Heart left ventricle (tissue), 16 donors: ENCODE measurements around the gene NFIC. TPM values are rescaled to one million over a fixed set of nuclear protein-coding genes. Genes with fewer than 3 reads are reported as not detected.

Experiments used
- ATAC-seq, 4 donors: fragments of 200-7000 bp; cut with Tn5 transposase; one replicate each; pipeline ENCODE4 v1.9.1; 2020 to 2022; ENCODE audit warnings: moderate library complexity in 4 of 4, mild to moderate bottlenecking in 3 of 4, moderate number of reproducible peaks in 1 of 4
- DNase-seq, 5 donors: peaks; one replicate each; pipeline ENCODE4 v3.0.0-alpha.2; 2020
- H3K27ac ChIP-seq, 12 donors: fragments of 200-600 bp; sonication (generic) in 4 of 12; one replicate each; pipeline versions ENCODE4 v1.5.0 to v1.8.0; 2016 to 2022; ENCODE audit warnings: mild to moderate bottlenecking in 2 of 12
- H3K27me3 ChIP-seq, 9 donors: fragments of 200-600 bp; sonication (generic) in 2 of 9; one replicate each; pipeline versions ENCODE4 v1.5.1 to v1.8.0; 2016 to 2022; ENCODE audit warnings: mild to moderate bottlenecking in 3 of 9
- H3K36me3 ChIP-seq, 9 donors: fragments of 200-600 bp; sonication (generic) in 2 of 9; one replicate each; pipeline versions ENCODE4 v1.5.0 to v1.8.0; 2018 to 2022; ENCODE audit warnings: mild to moderate bottlenecking in 2 of 9
- H3K4me1 ChIP-seq, 12 donors: fragments of 200-600 bp; sonication (generic) in 4 of 12; one replicate each; pipeline versions ENCODE4 v1.5.0 to v1.8.0; 2016 to 2022; ENCODE audit warnings: mild to moderate bottlenecking in 3 of 12
- H3K4me3 ChIP-seq, 12 donors: fragments of 200-600 bp; sonication (generic) in 4 of 12; one replicate each; pipeline versions ENCODE4 v1.5.0 to v1.8.0; 2017 to 2022; ENCODE audit warnings: mild to moderate bottlenecking in 9 of 12, moderate library complexity in 4 of 12
- H3K9me3 ChIP-seq, 12 donors: fragments of 200-600 bp; sonication (generic) in 4 of 12; one replicate each; pipeline versions ENCODE4 v1.5.0 to v1.8.0; 2016 to 2022; ENCODE audit warnings: mild to moderate bottlenecking in 1 of 12
- CTCF ChIP-seq, 12 donors: fragments of 200-600 bp; sonication (generic) in 4 of 12; IDR thresholded peaks; one replicate each; pipeline versions ENCODE4 v1.5.0 to v1.8.0; 2018 to 2022; ENCODE audit warnings: antibody characterized with exemption in 12 of 12, mild to moderate bottlenecking in 5 of 12
- POLR2A ChIP-seq, 2 donors: fragments of 450-650 bp; IDR thresholded peaks; one replicate each; pipeline ENCODE4 v1.6.1; 2017; ENCODE audit warnings: antibody characterized with exemption in 2 of 2, mild to moderate bottlenecking in 2 of 2, moderate library complexity in 2 of 2
- WGBS, 4 donors: extraction: QIAGEN DNeasy Blood & Tissue Kit in 2 of 4; methylation state at CpG; one replicate each; pipeline versions ENCODE4 v1.1.5 to v1.1.7; 2013 to 2018; 5-methylcytosine and 5-hydroxymethylcytosine counted together
- intact Hi-C, 10 donors: fragments of 100-400 bp; cut with DNase I; formaldehyde crosslinking; loops; one replicate each; pipeline versions ENCODE4 v1.11.1 to v1.14.2; 2022
- polyA plus RNA-seq, 2 donors: library from polyadenylated mRNA; stranded (reverse); fragments of 200-250 nt; gene quantifications; one replicate each; pipeline ENCODE4 v1.2.3, GENCODE V29; 2013
- total RNA-seq, 9 donors: library from RNA; depleted of rRNA in 2 of 9; stranded (reverse); fragments of >200 nt in 2 of 9; fragmentation: NEBNext Ultra II Directional in 3 of 9; extraction: Animal tissue kit (Norgen Biotek cat#: 25700) in 3 of 9; gene quantifications; one replicate each; pipeline versions ENCODE4 v1.1.0 to v1.2.4, GENCODE V29; 2016 to 2023
- donor health status: ischemic (EF 13 %, LVEDD 7.1; RV severe dilation, severe dysfunction).
- donor health status: healthy with polysubstance abuse.
- donor health status: DM: no; HTN: yes; CAD: no.
- donor health status: DM: no; HTN: no; CAD: no.
- donor health status: ischemic (EF 25% LVEDD 6.9; RV normal size, moderate dysfunction).
- donor health status: ischemic (EF 25% LVEDD 5.7; RV mildly dilated, moderate dysfunction).
- donor health status: healthy.
- donor health status: DM: yes; HTN: yes; CAD: no.
- donor health status: ischemic (EF 35%, LVEDD 5.7; RV mildly dilated, moderate dysfunction).
- donor health status: nonischemic (EF 11% LVEDD 7.7; RV severe dilation, severe dysfunction).
- donor health status: DM: yes; HTN: yes; CAD: no.
- donor health status: PGD.
- donor health status: ischemic (EF 29% LVEDD 5.4; RV normal size, mild dysfunction).
- donor health status: nonischemic (EF 23%, LVEDD 6.1; RV moderate dilation, normal function).

The NFIC gene
- total and polyA plus RNA-seq, 11 donors, result 107 to 267 (median 159) TPM

GRCh38 chr19:3411636-3412035 is 45.3 kb downstream of the NFIC start:
- TF ChIP-seq POLR2A (IDR thresholded peaks at IDR 0.05) (no peak), CTCF (IDR thresholded peaks at IDR 0.05) (no peak)
- H3K27me3 ChIP-seq, result no peaks in the 10 kb centered on the region
- peaks cover 0 to 35% (median 4%) of the 10 kb centered on the region in 9 donors for H3K36me3 ChIP-seq
- 82 to 90% (median 87%) methylated on average over 13 of the region's 13 CpGs for WGBS, 4 donors
- H3K27ac ChIP-seq, result peak overlapping the region in 3 of 12 donors; percentile 16 to 99 (median 98)
- peaks cover 6 to 43% (median 29%) of the 10 kb centered on the region in 12 donors for H3K4me1 ChIP-seq
- no peak for DNase-seq
- no peaks in the 10 kb centered on the region for H3K9me3 ChIP-seq
- ATAC-seq, result no peak
- intact Hi-C loops, result no loop called here
- H3K4me3 ChIP-seq, result no peak overlapping the region

- H3K27me3 ChIP-seq, result no peaks in the 10 kb centered on the region
- ATAC-seq, result no peak
- DNase-seq, result no peak
- H3K9me3 ChIP-seq, result no peaks in the 10 kb centered on the region
- 84 to 91% (median 86%) methylated on average over 4 of the region's 4 CpGs for WGBS, 4 donors
- peak overlapping the region in 3 of 12 donors; percentile 31 to 99 (median 98) for H3K27ac ChIP-seq
- intact Hi-C loops, result no loop called here
- peaks cover 6 to 39% (median 27%) of the 10 kb centered on the region in 12 donors for H3K4me1 ChIP-seq
- TF ChIP-seq POLR2A (IDR thresholded peaks at IDR 0.05) (no peak), CTCF (IDR thresholded peaks at IDR 0.05) (no peak)
- no peak overlapping the region for H3K4me3 ChIP-seq
- H3K36me3 ChIP-seq, result peaks cover 0 to 35% (median 4%) of the 10 kb centered on the region in 9 donors
Observed at GRCh38 chr19:3412066-3412465, 45.7 kb downstream of the NFIC start.

- Histone ChIP-seq H3K27me3 (no peaks in the 10 kb centered on the region), H3K27ac (peak overlapping the region in 1 of 12 donors; percentile 99), H3K9me3 (no peaks in the 10 kb centered on the region), H3K4me3 (no peak overlapping the region), H3K4me1 (peaks cover 0 to 21% (median 10%) of the 10 kb centered on the region in 12 donors), H3K36me3 (peaks cover 0 to 33% (median 8%) of the 10 kb centered on the region in 9 donors)
- intact Hi-C loops, result no loop called here
- no peak for DNase-seq
- 62 to 69% (median 69%) methylated on average over 13 of the region's 13 CpGs for WGBS, 4 donors
- no peak for ATAC-seq
- TF ChIP-seq CTCF (IDR thresholded peaks at IDR 0.05), result no peak
- TF ChIP-seq POLR2A (IDR thresholded peaks at IDR 0.05), result no peak
Observed at GRCh38 chr19:3413796-3414327, 47.5 kb downstream of the NFIC start.

GRCh38 chr19:3415695-3416094 is 49.3 kb downstream of the NFIC start:
- peak overlapping the region in 1 of 12 donors; percentile 99 for H3K27ac ChIP-seq
- DNase-seq (no peak), ATAC-seq (no peak)
- H3K9me3 ChIP-seq, result no peaks in the 10 kb centered on the region
- H3K4me1 ChIP-seq, result peaks cover 0 to 5% (median 0%) of the 10 kb centered on the region in 12 donors
- no peak overlapping the region for H3K4me3 ChIP-seq
- WGBS, 4 donors, result 76 to 94% (median 91%) methylated on average over 4 to 5 of the region's 5 CpGs
- peaks cover 0 to 28% (median 8%) of the 10 kb centered on the region in 9 donors for H3K36me3 ChIP-seq
- no peaks in the 10 kb centered on the region for H3K27me3 ChIP-seq
- intact Hi-C loops, result no loop called here
- TF ChIP-seq CTCF (IDR thresholded peaks at IDR 0.05), result no peak
